D721Med (cell line): Measurements from ENCODE around the gene APIP.

Experiments used
- DNase-seq: peaks from one replicate; pipeline ENCODE4 v3.0.0; 2011; ENCODE audit warnings: low spot score; ENCODE audit not compliant: insufficient read length
- FAIRE-seq: peaks from 2 replicates; lab custom pipeline; 2011; peaks lifted over from hg19 to GRCh38; lab: Jason Lieb, UNC
- CTCF ChIP-seq: IDR thresholded peaks from 2 replicates; pipeline ENCODE4 v1.5.1; 2012; ENCODE audit warnings: mild to moderate bottlenecking, control low read depth; ENCODE audit not compliant: insufficient read depth; ENCODE audit errors: missing control alignments

APIP gene

GRCh38 chr11:34957606-34958005 lies 41.4 kb upstream of the APIP start:
- TF ChIP-seq CTCF, result no peak
- no peak for FAIRE-seq
- DNase-seq, result no peak

- DNase-seq (no peak), FAIRE-seq (no peak)
- TF ChIP-seq CTCF, result no peak
Measured at GRCh38 chr11:34957206-34957605, 41.0 kb upstream of the APIP start.

- FAIRE-seq (no peak), DNase-seq (no peak)
- no peak for TF ChIP-seq CTCF
Measured at GRCh38 chr11:34953955-34954354, 37.8 kb upstream of the APIP start.

GRCh38 chr11:34948696-34949095 lies 32.5 kb upstream of the APIP start:
- FAIRE-seq (no peak), DNase-seq (no peak)
- no peak for TF ChIP-seq CTCF

- no peak for TF ChIP-seq CTCF
- FAIRE-seq (no peak), DNase-seq (no peak)
Measured at GRCh38 chr11:34944692-34945091, 28.5 kb upstream of the APIP start.

- no peak for TF ChIP-seq CTCF
- FAIRE-seq (no peak), DNase-seq (no peak)
Measured at GRCh38 chr11:34941688-34942087, 25.5 kb upstream of the APIP start.

- peak; percentile 25 for FAIRE-seq
- DNase-seq, result no peak
- peak; percentile 3 for TF ChIP-seq CTCF
Measured at GRCh38 chr11:34940026-34940677, 24.0 kb upstream of the APIP start.
